GM18498 (cell line): ENCODE data around the gene DALRD3.

ENCODE experiments used
- ATAC-seq: cut with Tn5 transposase; IDR thresholded peaks from one replicate; pipeline ENCODE4 v1.9.1; 2021; ENCODE audit warnings: mild to moderate bottlenecking, moderate library complexity; ENCODE audit not compliant: unreplicated experiment

DALRD3 gene

GRCh38 chr3:49017971-49018706 is at the start of gene DALRD3:
Gene DALRD3, minus strand, starts transcription at chr3:49018580. Its CDS starts 16 bp downstream, at chr3:49018564.
- no peak for ATAC-seq

- no peak for ATAC-seq
These were observed 39.6 kb upstream of the DALRD3 start for GRCh38 chr3:49058011-49058410.

GRCh38 chr3:49057268-49057667 is 38.9 kb upstream of the DALRD3 start:
- ATAC-seq, result no peak

GRCh38 chr3:49054344-49054862 is 36.0 kb upstream of the DALRD3 start:
- ATAC-seq, result no peak

GRCh38 chr3:49053543-49053942 is 35.2 kb upstream of the DALRD3 start:
- ATAC-seq, result no peak

GRCh38 chr3:49035281-49035680 is 16.9 kb upstream of the DALRD3 start:
- ATAC-seq, result no peak

- ATAC-seq, result no peak
These were observed 16.3 kb upstream of the DALRD3 start for GRCh38 chr3:49034650-49035049.

GRCh38 chr3:49032646-49033304 is 14.4 kb upstream of the DALRD3 start:
- ATAC-seq, result no peak

GRCh38 chr3:49030321-49030720 is 11.9 kb upstream of the DALRD3 start:
- ATAC-seq, result no peak

GRCh38 chr3:49029563-49029884 is 11.1 kb upstream of the DALRD3 start:
- ATAC-seq, result no peak

GRCh38 chr3:49028673-49029562 is 10.5 kb upstream of the DALRD3 start, which contains the start of gene IMPDH2:
Gene IMPDH2, minus strand, starts transcription at chr3:49029398. Its CDS starts 48 bp downstream, at chr3:49029350.
- peak; percentile 89 for ATAC-seq

GRCh38 chr3:49028298-49028672 is 9.9 kb upstream of the DALRD3 start:
- no peak for ATAC-seq

- ATAC-seq, result no peak
These were observed 9.3 kb upstream of the DALRD3 start for GRCh38 chr3:49027634-49028033.

- no peak for ATAC-seq
These were observed 8.2 kb upstream of the DALRD3 start for GRCh38 chr3:49026536-49026935.

- ATAC-seq, result no peak
These were observed 7.6 kb upstream of the DALRD3 start for GRCh38 chr3:49025793-49026520.

GRCh38 chr3:49025005-49025792 is 6.8 kb upstream of the DALRD3 start:
- ATAC-seq, result no peak

GRCh38 chr3:49024449-49024848 is 6.1 kb upstream of the DALRD3 start:
- ATAC-seq, result no peak

- no peak for ATAC-seq
These were observed 5.4 kb upstream of the DALRD3 start for GRCh38 chr3:49023775-49024174.

- ATAC-seq, result no peak
These were observed 4.3 kb upstream of the DALRD3 start for GRCh38 chr3:49022688-49023171.
